GM12878 (cell line): Measurements from ENCODE around the gene KRTAP5-2. TPM values are rescaled to one million over a fixed set of nuclear protein-coding genes. Genes with fewer than 3 reads are reported as not detected.

Experiments
- ATAC-seq: fragments of 200-7000 bp; cut with Tn5 transposase; 3 replicates; pipeline ENCODE4 v1.9.1; 2020; ENCODE audit warnings: mild to moderate bottlenecking, moderate library complexity
- BruUV-seq: library from RNA; stranded (reverse); fragments of 400-500 nt; replicated peaks from 2 replicates; lab custom pipeline; 2021; lab: Mats Ljungman, UMichigan
- CTCF ChIA-PET: fragments of 300-600 bp; sonication (Branson Sonifier 250); formaldehyde crosslinking; extraction: SDS; loops from one replicate; lab custom pipeline; 2021; ENCODE audit warnings: inconsistent platforms; lab: Yijun Ruan, JAX
- POLR2A ChIA-PET: fragments of 350-600 bp; formaldehyde crosslinking; extraction: SDS; loops from one replicate; lab custom pipeline; 2021; ENCODE audit warnings: inconsistent platforms; lab: Charles Lee
- RAD21 ChIA-PET: fragments of 300-600 bp; sonication (Branson Sonifier 250); formaldehyde crosslinking; loops from one replicate; lab custom pipeline; 2023; ENCODE audit warnings: antibody characterized with exemption; ENCODE audit not compliant: unreplicated experiment; lab: Charles Lee
- SMC1A ChIA-PET: fragments of 300-600 bp; sonication (Branson Sonifier 250); formaldehyde crosslinking; loops from one replicate; lab custom pipeline; 2023; ENCODE audit not compliant: unreplicated experiment, uncharacterized antibody; lab: Charles Lee
- DNase-seq: peaks from one replicate; pipeline ENCODE4 v3.0.0-alpha.2; 2011; ENCODE audit warnings: low read depth, low spot score
- FAIRE-seq: peaks from 3 replicates; lab custom pipeline; 2011; peaks lifted over from hg19 to GRCh38; lab: Jason Lieb, UNC
- H2AFZ ChIP-seq: 2 replicates; pipeline ENCODE4 v1.6.0; 2011; ENCODE audit warnings: low read depth, low read length, control low read depth; ENCODE audit not compliant: control insufficient read depth
- H3K27ac ChIP-seq: 2 replicates; pipeline ENCODE4 v1.5.1; 2011; ENCODE audit warnings: control low read depth; ENCODE audit not compliant: control insufficient read depth, insufficient read depth
- H3K27me3 ChIP-seq, 2 experiments: replicated peaks in 1 of 2; 2 replicates each; pipeline versions ENCODE4 v1.6.0 to v1.6.1; 2011; ENCODE audit warnings: low read length in 1 of 2; ENCODE audit not compliant: control insufficient read depth in 2 of 2, insufficient read depth in 2 of 2
- H3K36me3 ChIP-seq, 2 experiments: 2 replicates each; pipeline ENCODE4 v1.5.1; 2011; ENCODE audit warnings: low read length in 1 of 2; ENCODE audit not compliant: control insufficient read depth in 2 of 2, insufficient read depth in 2 of 2
- H3K4me1 ChIP-seq: 2 replicates; pipeline ENCODE4 v1.6.1; 2011; ENCODE audit warnings: mild to moderate bottlenecking, low read length, moderate library complexity, mixed read lengths; ENCODE audit not compliant: control insufficient read depth, insufficient read depth
- H3K4me2 ChIP-seq: 2 replicates; pipeline ENCODE4 v1.6.0; 2011; ENCODE audit warnings: control low read depth; ENCODE audit not compliant: control insufficient read depth, insufficient read depth
- H3K4me3 ChIP-seq: fragments of 200-600 bp; sonication (generic); 2 replicates; pipeline ENCODE4 v1.5.1; 2016
- H3K79me2 ChIP-seq: 2 replicates; pipeline ENCODE4 v1.6.0; 2011; ENCODE audit warnings: low read length; ENCODE audit not compliant: control insufficient read depth, insufficient read depth
- H3K9ac ChIP-seq: 2 replicates; pipeline ENCODE4 v1.8.0; 2011; ENCODE audit warnings: low read length, control low read depth, mixed read lengths; ENCODE audit not compliant: control insufficient read depth, insufficient read depth
- H3K9me3 ChIP-seq: replicated peaks from 3 replicates; pipeline ENCODE4 v1.5.1; 2011; ENCODE audit warnings: mild to moderate bottlenecking, low read length; ENCODE audit not compliant: control insufficient read depth, insufficient read depth
- H4K20me1 ChIP-seq: 2 replicates; pipeline ENCODE4 v1.6.0; 2011; ENCODE audit not compliant: control insufficient read depth, insufficient read depth
- NFYA ChIP-seq: IDR thresholded peaks from 2 replicates; pipeline ENCODE4 v1.6.1; 2011; ENCODE audit warnings: low read depth, mild to moderate bottlenecking, low read length, improper control_type of control experiment, borderline replicate concordance
- SIN3A ChIP-seq: IDR thresholded peaks from 2 replicates; pipeline ENCODE4 v1.6.1; 2012; ENCODE audit warnings: low read depth, low read length, improper control_type of control experiment
- STAT1 ChIP-seq: fragments of 450-650 bp; conservative IDR thresholded peaks from 2 replicates; pipeline ENCODE4 v1.6.1; 2014; ENCODE audit warnings: antibody characterized with exemption, mild to moderate bottlenecking
- STAT3 ChIP-seq: IDR thresholded peaks from 2 replicates; pipeline ENCODE4 v1.6.1; 2011; ENCODE audit warnings: low read depth, low read length, improper control_type of control experiment
- ZSCAN29 ChIP-seq: fragments of 450-650 bp; IDR thresholded peaks from 2 replicates; pipeline ENCODE4 v1.6.1; 2017; ENCODE audit warnings: mild to moderate bottlenecking, moderate library complexity
- WGBS: methylation state at CpG from one replicate; pipeline ENCODE4 v1.1.6; 2016; ENCODE audit warnings: low lambda C conversion rate; ENCODE audit not compliant: insufficient replicate concordance, insufficient coverage; ENCODE audit errors: missing lambda C conversion rate; 5-methylcytosine and 5-hydroxymethylcytosine counted together
- in situ Hi-C: fragments of 300-500 bp; cut with MboI; formaldehyde crosslinking; loops from 9 replicates; pipeline ENCODE4 v1.14.3; 2018; ENCODE audit warnings: mixed read lengths
- intact Hi-C: fragments of 100-400 bp; cut with micrococcal nuclease; formaldehyde crosslinking; loops from one replicate; pipeline ENCODE4 v1.14.2; 2022; ENCODE audit not compliant: unreplicated experiment
- polyA plus RNA-seq, 11 experiments: library from polyadenylated mRNA; depleted of rRNA in 4 of 11; unstranded in 6 of 11; stranded (reverse) in 5 of 11; fragments of >200 nt; fragmentation: Nextera tagmentation in 4 of 11; fragmentation: Illumina TruSeq in 1 of 11; extraction: Ambion mirVana in 4 of 11; extraction: Trizol in 1 of 11; gene quantifications; 1 replicate in 1 of 11; 2 replicates in 10 of 11; pipeline versions ENCODE4 v1.2.1 to v1.2.3, GENCODE V29; 2011 to 2016; ENCODE audit warnings: inconsistent platforms in 2 of 11, missing spikeins in 2 of 11, low read depth in 1 of 11
- total RNA-seq, 4 experiments: library from RNA; depleted of rRNA in 3 of 4; stranded (reverse); fragments of >200 nt in 3 of 4; fragmentation: Illumina TruSeq in 1 of 4; extraction: Trizol in 1 of 4; gene quantifications; 2 replicates each; pipeline versions ENCODE4 v1.2.1 to v1.2.3, GENCODE V29; 2013 to 2021
- TF ChIP-seq, protein P1 (sequence below): IDR thresholded peaks from 2 replicates; pipeline ENCODE4 v1.6.1; 2011; ENCODE audit warnings: borderline replicate concordance, low read depth, mild to moderate bottlenecking, moderate library complexity, mixed read lengths, low read length; ENCODE audit not compliant: insufficient read depth; ENCODE audit errors: extremely low read length
- TF ChIP-seq, protein P2 (sequence below): IDR thresholded peaks from 2 replicates; pipeline ENCODE4 v1.6.1; 2012; ENCODE audit warnings: low read depth, low read length, improper control_type of control experiment

KRTAP5-2 gene
- total and polyA plus RNA-seq, 10 of the 15 experiments (the other 5 are each of a cell fraction or from before 2014, with no cell fraction given), result not detected

DNA sequence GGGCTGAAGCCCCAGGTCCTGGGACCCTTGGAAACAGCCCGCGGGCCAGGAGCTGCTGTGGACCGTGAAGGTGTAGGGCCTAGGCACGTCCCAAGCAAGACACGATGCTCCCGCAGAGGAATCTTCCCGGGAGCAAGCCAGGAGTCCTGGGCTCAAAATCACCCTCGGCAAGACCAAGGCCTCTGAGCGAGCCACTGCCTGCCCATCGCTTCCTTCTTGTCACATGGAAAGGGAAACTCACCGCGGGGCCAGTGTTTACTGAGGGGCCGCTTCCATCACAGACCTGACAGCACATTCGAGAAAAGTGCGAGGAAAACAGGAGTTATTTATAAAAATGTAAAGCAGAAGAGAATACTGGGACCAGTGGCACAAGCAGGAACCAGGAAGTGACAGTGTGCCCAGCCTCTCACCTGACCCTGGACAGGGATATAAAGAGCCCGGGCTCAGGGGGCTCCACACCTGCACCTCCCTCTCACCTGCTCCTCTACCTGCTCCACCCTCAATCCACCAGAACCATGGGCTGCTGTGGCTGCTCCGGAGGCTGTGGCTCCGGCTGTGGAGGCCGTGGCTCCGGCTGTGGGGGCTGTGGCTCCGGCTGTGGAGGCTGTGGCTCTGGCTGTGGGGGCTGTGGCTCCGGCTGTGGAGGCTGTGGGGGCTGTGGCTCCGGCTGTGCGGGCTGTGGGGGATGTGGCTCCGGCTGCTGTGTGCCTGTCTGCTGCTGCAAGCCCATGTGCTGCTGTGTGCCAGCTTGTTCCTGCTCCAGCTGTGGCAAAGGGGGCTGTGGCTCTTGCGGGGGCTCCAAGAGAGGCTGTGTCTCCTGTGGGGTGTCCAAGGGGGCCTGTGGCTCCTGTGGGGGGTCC lies 31.5 kb upstream of the KRTAP5-2 start, which contains the start of gene KRTAP5-5:
Gene KRTAP5-5 (plus strand): TSS at position 450 of the 860 bp plus-strand sequence. CDS start 66 bp downstream, at position 516.
- H3K4me3 ChIP-seq, result no peak within 1 kb of the TSS
- CTCF ChIA-PET, result interaction anchor here (1.0 to 2.8 kb wide), 3 partner anchors 10 to 55 kb away, joined by 3 to 12 read pairs (median 12); no protein-coding TSS in a partner anchor
- RAD21 ChIA-PET, result interaction anchor here (1.6 kb wide), 1 partner anchor 62 kb away, joined by 3 read pairs; no protein-coding TSS in a partner anchor
- no TSS peak for BruUV-seq
- no peaks in the 10 kb centered on the region for H3K9me3 ChIP-seq
- no peak within 1 kb of the TSS for H3K27ac ChIP-seq
- in situ Hi-C loops, result no loop called here
- 20% methylated on average over 25 of the region's 26 CpGs for WGBS
- ATAC-seq (no peak), FAIRE-seq (no peak), DNase-seq (no peak)
- no peaks in the 10 kb centered on the region for H3K36me3 ChIP-seq
- no peaks in the 10 kb centered on the region for H4K20me1 ChIP-seq
- H3K9ac ChIP-seq, result no peak within 1 kb of the TSS
- POLR2A ChIA-PET, result no interaction called here
- H3K27me3 ChIP-seq, result peaks cover 0 to 3% of the 10 kb centered on the region in 2 experiments; a peak in 3 of 4 replicates
- TF ChIP-seq, protein P1, sequence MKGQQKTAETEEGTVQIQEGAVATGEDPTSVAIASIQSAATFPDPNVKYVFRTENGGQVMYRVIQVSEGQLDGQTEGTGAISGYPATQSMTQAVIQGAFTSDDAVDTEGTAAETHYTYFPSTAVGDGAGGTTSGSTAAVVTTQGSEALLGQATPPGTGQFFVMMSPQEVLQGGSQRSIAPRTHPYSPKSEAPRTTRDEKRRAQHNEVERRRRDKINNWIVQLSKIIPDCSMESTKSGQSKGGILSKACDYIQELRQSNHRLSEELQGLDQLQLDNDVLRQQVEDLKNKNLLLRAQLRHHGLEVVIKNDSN, result no peak
- TF ChIP-seq STAT1, result no peak
- TF ChIP-seq, protein P2, sequence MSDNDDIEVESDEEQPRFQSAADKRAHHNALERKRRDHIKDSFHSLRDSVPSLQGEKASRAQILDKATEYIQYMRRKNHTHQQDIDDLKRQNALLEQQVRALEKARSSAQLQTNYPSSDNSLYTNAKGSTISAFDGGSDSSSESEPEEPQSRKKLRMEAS, result no peak
- no peak for TF ChIP-seq NFYA
- TF ChIP-seq STAT3, result no peak
- TF ChIP-seq SIN3A, result no peak
- no peak for TF ChIP-seq ZSCAN29
- H3K79me2 ChIP-seq, result no peaks in the 10 kb centered on the region
- H3K4me2 ChIP-seq, result no peak within 1 kb of the TSS
- H2AFZ ChIP-seq, result no peak within 1 kb of the TSS
- intact Hi-C loops, result loop anchor here (1.0 kb wide), 1 partner anchor 34 kb away; no protein-coding TSS in a partner anchor
- no peaks in the 10 kb centered on the region for H3K4me1 ChIP-seq
- SMC1A ChIA-PET, result interaction anchor here (1.4 kb wide), 1 partner anchor 35 kb away, joined by 3 read pairs; no protein-coding TSS in a partner anchor
